Stimulated activated CD4-positive, alpha-beta T cell treated with anti-CD3 and anti-CD28 coated beads, TNF-alpha, amount 100 ng/mL, for 4 hours (primary cell): ENCODE data around the gene METTL13.

Experiments
- DNase-seq, 3 experiments: peaks; one replicate each; pipeline ENCODE4 v3.0.0-alpha.2; 2020; ENCODE audit warnings: low read depth in 3 of 3

METTL13 gene

DNA sequence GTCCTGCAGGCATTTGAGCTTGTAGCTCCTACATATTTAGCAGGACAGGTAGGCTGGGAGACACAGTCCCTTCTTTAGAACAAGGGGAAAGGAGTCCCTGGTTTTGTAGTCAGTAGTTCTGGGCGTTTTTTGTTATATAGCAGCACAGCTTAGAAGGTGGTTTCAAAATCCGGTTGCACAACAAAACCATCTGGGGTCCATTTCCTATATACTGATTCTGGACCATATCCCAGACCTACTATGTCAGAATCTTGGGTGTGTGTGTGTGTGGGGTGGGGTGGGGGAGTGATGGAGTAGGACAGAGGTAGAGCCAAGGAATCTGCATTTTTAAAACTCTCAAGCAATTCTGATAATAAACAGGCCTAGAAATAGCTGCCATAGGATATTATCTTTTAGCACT, 21.6 kb downstream of the METTL13 start:
- no peak for DNase-seq

DNA sequence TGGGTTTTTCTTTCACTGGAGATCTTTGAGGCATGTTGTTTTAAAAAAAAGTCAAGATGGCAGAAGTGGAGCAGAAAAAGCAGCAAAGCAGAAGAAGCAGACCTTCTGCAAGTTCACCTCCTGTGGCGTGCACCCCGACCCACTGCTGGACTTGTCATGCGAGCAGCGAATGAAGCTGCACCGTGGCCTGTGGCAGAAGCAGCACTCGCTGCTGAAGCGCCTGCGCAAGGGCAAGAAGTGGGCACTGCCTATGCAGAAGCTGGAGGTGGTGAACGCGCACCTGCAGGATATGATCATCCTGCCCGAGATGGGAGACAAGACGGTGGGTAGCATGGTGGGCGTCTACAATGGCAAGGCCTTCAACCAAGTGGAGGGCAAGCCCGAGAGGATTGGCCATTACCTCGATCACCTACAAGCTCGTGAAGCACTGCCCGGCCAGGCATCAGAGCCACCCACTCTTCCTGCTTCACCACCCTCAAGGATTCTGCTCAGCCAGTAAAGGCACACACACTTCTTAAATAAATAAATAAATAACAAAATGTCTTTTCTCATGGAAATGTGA, 22.1 kb downstream of the METTL13 start:
- DNase-seq, result no peak

DNA sequence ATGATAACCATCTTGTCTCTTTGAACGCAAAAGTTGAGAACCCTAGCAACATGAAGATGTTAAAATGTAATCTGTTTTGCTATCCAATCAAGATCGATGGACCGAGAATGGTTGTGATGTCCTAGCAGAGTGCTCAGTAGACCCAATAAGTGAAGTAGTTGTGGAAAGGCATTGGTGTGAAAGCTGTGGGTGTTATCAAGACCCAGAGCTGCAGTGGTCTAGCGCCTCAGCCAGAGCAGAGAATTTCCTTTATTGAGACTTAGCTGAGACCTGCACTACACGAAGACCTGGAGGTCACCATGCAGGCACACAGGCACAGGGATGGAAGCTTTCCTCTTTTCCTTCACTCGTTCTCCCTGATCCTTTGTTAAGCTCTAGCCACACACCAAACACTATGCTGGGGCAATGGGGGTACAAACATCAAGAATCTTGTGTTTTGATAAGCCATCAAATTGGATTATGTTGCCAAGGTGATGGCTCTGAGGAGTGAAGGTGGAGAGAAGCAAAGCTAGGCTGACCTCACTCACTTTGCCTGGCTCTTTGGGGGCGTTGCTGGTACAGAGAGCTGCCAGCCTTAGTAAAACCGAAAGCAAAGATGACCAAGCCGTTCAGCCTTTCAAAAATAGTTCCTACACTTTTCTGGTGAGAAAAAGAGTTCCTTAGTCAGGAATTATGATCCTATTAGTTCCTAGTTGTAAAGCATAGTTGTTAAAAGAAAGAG, 24.1 kb downstream of the METTL13 start:
- DNase-seq, result no peak

DNA sequence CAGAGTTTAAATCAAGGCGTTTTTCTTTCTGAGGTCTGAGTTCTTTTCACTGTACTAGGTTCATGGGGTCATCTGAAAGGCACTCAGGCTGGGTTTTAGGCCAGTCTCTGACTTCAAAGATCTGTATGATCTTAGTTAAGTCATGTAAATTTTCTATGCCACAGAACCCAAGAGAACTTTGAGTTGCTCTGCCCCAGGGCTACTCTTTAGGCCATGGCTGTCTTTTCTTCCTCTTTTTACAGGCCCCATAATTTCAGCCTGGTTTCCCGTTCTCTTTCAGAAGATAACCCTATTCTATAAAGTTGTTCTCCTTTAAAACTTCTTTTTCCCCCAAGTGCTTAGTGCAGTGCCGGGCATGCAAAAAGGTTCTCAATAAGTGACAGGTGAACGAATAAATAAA, 26.1 kb downstream of the METTL13 start:
- no peak for DNase-seq

DNA sequence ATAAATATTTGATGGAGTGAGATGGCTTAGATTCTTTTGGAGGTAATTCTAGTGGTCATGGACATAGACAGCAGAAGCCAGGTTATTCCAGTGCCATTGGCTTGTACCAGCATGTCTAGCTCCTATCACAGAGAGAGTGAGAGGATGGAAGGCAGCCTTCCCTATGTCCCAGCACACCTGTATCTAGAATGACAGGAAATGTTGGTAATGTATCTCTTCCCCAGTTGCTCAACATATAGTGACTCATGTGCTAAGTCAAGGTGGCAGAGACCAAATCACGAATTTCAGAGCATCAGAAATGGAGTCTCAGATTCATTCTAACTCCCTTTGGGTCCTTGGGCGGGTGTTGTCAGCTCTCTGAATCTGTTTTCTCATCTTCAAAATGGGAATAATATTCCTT, 28.4 kb downstream of the METTL13 start:
- DNase-seq, result no peak

DNA sequence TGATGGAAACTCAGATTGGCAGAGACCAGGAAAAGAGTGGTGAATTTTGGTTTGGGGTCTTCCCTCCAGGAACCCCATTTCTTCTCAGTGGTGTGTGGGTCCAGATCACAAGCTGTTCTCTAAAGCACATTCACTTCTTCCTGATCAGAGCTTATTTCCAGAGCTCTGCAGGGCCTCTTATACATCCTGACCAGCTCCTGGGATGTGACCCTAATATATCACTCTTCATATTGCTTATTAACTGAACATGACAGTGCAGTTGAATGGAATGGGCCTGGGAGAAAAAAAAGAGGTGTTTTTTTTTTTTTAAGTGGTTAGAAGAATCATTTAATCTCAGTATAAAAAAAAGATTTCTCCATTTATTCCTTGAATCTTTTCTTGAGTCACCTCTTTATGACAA, 30.2 kb downstream of the METTL13 start:
- no peak for DNase-seq

DNA sequence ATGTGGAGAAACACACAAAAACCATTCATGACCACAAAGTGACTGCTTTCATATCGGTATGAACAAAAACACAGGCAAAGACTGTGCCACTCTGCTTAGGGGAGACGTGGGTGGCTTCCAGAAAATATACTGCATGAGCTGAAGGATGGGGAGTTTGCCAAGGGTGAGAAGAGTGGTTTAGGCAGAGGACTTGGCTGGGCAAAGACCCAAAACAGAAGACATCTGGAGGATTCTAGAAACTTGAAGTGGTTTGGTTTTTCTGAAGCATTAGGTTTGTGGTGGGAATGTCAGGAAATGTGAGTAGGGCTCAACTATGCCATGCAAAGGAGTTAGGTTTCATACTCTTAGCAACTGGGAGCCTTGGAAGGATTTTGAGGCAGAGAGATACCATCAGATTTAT, 33.2 kb downstream of the METTL13 start:
- no peak for DNase-seq

DNA sequence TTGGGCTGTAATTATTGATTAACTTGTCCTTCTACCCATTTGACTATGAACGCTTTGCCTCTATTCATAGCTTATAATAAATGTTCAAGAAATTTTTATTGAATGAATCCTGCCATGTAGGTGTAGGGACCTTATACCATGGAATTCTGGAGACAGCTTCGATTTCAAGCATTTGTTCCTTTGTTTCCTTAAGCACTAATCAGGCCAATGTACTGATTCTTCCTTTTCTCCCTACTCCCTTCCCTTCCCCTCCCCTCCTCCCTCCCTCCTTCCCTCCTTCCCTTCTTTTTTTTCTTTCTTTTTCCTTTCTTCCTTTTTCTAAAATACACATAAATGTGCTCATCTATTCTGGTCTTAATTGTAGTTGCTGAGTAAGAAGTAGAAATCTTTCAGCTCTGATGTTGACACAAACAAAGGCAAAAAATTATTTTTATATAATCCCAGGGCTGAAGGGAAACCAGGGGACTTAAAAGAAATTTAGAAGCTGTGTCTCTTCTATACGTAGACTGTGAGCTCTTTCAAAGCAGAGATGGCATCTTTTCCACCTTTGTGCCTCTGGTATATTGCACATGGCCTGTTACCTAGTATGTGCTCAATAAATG, 34.9 kb downstream of the METTL13 start:
- DNase-seq, result no peak

DNA sequence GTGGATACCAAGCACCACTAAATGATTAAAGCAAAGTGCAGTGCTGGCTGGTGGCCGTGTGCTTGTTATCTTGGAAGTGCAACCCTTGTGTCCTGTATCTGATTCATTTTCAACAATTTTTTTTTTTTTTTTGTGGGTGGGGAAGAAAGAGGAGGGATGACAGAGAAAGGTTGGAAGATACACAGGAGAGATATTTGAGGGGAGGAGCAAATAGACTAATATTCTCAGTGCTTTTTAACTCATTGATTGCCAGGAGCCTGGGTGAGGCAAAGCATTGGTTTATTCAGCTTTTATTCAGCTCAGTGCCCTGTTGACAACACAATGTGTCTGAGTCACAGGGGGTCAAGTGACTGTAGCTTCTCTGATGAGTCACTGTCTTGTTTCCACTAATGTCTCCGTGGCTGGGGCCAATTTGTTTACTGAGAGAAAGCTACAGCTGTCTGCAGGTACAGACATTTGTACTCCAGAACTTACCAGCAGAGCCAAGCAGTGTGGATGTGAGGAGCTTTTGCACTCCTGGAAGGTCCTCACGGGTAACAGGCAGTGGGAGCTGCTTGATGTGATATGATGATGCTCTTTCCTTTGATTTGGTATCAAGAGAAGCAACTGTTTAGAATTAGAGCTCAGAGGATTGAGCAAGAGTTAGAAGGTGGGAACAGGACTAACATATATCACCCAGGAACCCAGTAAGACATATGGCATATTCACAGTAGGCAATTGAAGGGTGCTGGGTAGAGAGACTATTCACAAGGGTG, 36.2 kb downstream of the METTL13 start:
- DNase-seq, result no peak

DNA sequence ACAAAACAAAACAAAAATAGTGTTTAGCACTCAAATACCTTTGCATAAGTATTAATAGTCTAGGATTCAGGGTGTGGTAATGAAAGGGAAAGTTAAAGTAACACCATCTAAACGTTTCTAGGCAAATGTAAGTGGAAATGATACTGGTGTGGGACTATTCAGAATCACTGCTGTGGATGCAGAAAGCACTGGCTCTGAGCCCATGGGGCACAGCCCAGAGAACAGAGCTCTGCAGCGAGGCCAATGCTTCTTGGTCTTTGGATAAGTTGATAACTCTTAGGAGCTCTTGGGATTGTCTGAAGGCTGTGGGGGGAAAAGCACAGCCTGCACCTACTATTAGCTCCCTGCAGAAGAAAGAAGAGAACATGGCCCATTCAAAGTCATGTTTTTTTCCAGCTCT, 38.5 kb downstream of the METTL13 start:
- DNase-seq, result no peak

DNA sequence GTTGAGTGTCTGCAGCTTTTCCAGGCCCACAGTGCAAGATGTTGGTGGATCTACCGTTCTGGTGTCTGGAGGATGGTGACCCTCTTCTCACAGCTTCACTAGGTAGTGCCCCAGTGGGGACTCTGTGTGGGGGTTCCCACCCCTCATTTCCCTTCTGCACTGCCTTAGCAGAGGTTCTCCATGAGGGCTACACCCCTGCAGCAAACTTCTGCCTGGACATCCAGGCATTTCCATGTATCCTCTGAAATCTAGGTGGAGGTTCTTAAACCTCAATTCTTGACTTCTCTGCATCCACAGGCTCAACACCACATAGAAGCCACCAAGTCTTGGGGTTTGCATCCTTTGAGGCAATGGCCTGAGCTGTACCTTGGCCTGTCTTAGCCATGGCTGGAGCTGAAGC, 45.5 kb downstream of the METTL13 start:
- DNase-seq, result no peak

DNA sequence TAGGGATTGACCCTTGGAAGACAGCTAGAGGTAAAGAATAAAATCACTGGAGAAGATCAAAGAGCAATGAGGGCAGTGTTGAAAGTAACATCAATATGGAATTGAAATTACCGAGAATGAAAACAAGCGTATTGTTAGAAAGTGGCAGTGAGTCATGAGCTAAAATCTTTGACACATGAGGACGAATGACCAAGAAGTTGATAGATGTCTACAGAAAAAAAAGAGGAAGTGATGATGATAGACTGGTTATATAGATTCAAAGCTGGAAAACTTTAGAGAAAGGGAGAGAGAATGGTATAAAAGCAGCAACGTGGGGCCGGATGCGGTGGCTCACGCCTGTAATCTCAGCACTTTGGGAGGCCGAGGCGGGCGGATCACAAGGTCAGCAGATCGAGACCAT, 47.3 kb downstream of the METTL13 start:
- DNase-seq, result no peak

DNA sequence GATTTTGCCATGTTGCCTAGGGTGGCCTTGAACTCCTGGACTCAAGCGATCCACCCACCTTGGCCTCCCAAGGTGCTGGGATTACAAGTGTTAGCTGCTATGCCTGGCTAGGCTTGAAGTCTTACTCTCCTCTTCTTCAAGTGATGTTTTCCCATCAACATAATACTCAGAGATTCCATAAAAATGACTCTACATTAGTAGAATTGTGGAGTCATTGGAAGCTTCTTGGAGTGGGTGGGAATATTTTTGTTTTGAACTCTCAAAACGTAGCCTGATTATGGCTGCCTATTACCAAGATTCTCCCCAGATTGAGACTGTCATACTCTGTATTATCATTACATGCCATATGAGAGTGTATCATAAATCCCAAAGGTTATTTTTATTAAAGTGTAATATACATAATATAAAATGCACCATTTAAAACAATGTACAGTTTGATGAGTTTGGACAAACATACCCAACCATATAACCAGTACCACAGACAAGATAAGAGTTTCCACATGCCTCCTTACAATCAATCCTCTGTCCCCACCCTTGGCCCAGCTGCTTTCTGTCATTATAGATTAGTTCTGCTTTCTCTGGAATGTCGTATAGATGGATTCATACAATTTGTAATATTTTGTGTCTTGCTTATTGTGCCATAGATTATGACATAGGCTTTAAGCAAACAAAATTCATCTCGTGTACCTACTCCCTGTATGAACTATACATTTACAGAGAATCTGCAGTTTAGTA, 51.8 kb downstream of the METTL13 start:
- no peak for DNase-seq

DNA sequence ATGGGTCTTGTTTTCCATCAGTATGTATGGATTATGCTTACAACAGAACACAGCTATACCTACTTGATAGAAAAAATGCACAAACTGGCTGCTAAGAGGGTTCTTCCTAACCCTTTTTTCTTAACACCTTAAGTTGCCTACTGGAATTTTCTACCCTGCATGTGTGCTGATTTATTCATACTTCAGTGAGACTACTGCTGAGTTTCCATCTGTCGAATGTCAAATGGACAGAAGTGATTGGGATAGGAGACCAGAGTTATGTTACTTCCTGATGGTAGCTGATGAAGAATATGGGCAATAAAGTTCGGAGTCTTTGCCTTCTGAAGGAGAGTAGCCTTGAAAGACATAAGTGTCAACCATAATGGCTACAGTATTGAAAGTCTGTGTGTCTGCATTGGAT, 53.4 kb downstream of the METTL13 start:
- DNase-seq, result no peak

DNA sequence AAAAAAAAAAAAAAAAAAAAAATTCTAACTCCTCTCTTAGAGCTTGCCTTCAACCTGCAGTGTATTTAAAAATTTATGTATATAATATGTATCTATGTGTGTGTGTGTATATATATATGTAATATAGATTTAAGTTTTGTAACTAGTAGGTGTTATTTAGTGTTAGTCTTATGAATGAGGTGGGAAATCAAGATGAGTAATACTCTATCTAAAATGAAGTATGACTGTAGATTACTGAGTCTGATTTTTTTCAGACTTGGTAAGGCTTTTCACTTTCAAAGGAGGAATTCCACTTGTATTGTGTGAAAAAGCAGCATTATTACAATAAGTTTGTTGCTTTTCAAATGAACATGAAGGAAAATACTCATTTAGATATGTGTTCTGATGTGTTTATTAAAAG, 54.4 kb downstream of the METTL13 start:
- no peak for DNase-seq

DNA sequence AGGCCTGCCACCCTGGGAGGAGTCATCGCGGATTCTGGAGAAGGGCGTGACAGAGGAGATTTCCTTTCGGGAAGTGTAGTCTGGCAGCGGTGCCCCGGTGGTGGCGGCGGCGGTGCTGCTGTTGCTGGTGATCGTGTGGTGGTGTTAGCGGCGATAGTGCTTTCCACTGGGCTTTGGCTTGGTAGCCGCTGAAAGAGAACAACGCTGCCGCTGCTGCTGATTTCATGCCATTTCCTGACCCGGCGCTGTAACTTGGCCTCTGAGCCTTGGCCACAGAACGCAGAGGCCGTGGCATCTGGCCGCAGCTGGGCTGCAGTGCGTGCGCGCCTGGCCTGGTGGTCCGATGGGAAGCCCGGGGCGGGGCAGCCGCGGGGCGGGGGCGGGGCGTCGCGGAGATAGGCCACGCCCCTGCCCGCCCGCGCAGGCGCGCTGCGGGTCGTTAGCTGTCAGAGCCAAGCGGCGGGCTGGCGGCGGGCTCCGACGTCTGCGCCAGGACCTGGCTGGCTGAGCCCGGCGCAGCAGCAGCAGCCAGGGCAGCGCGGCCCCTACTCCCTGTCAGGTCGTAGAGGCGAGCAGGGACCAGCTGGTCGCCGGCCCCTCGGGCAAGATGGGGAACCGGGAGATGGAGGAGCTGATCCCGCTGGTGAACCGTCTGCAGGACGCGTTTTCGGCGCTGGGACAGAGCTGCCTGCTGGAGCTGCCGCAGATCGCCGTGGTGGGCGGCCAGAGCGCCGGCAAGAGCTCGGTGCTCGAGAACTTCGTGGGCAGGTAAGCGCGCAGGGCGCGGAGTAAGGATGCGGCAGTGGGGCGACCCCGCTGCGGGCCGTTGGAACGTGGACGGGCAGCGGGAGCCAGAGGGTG, 59.8 kb downstream of the METTL13 start, which contains the start of gene DNM3:
Gene DNM3, plus strand, starts transcription at position 449 of the 861 bp plus-strand sequence. Its CDS starts 159 bp downstream, at position 608.
- DNase-seq, result peak; percentile 60 to 68 (median 66)

DNA sequence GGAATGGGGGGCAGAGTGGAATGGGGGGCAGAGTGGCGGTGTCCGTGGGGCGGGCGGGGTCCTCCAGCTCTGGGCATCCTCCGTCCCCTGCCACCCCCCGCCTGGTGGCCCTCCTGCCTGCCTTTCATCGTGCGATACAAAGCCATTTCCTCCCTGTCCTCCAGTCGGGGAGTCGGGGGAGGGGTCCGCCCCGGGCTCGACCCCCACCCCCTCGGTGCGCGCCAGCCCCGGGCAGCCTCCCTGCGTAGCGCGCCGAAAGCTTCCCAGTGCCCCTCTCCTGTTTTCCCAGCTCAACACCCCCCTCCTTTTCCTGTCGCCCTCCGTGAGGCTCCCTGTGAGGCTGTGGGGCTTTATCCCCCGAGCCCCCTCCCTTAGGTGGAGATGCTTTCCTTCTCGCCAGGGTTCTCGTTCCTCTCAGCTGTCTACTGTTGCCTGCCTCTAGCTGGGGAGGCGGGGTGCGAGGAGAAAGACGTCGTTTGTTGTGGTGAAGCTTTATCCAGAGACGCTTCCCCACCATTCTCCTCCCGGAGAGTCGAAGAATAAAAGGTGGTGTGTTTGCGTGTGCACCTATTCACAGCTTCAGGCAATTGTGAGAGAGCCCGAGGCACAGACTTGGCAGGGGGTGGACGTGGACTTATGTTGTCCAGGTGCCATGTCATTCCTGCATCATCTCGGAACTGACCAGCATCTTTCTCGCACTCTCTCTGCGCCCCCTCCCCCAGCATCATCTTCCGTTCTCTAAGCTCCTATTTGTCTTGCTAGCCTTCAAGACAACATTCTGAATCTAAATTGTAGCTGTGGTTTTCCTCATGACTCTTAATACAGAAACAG, 60.7 kb downstream of the METTL13 start:
- DNase-seq, result no peak

DNA sequence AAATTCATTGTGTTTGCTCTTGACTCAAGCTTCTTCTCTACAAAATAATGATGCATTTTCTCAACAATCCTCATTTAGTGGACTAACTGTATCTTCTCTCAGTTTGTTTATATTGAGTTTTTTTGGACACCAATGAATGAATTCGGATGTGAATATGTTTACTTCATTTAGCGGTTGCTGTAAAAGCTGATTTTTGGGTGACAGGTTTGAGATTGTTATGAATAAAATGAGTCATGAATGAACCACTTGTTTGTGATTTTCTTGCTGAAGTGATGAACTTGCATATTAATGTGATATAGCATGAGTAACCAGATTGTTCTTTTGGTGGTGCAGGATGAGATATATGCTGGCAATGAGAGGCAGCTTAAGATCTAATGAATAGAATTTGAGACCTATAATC, 62.9 kb downstream of the METTL13 start:
- no peak for DNase-seq

DNA sequence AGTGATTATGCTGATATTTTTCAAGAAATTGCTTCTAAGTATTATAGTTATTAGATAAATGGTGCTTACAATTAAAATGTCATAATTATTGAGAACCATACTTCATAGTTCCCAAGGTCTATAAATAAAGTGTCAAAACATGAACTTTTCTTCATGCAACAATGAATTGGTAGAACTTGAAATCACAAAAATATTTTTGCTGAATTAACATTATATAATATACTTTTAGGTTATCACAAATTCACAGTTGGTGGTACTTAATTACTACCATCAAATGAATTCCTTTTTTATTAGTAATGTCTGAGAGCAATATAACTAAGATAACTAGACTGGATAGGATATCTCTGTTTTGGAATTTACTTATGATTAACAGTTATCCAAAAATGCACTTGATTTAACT, 64.5 kb downstream of the METTL13 start:
- no peak for DNase-seq
